ENCODE data around the gene NUMBL. TPM values are rescaled to one million over a fixed set of nuclear protein-coding genes. Genes with fewer than 3 reads are reported as not detected.

Gene NUMBL
- total and polyA plus RNA-seq, 2 of the 8 experiments (the other 6 are each of a cell fraction or from before 2014, with no cell fraction given) = 13.5 to 24.8 TPM

DNA sequence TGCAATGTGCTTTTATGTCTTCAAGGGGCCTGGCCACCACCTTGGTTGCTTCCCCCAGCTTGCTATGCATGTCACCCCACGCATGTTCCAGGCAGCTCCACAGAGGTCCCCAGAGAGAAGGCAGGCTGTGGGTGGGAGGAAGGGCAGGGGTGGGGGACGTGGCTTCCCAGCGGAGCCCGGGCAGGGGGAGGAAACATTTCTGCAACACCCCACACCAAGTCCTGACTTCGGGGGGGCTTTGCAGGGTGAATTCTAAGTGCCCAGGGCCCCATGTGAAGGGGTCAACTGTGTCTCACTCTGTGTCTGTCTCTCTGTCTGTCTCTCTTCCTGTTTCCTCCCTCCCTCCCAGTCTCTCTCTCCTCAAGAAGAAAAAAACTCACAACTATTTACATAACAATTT, 49.7 kb downstream of the NUMBL start:
- Histone ChIP-seq H3K23ac (ENCODE audit: insufficient read length) (no peak overlapping the region), H2BK12ac (ENCODE audit: low read depth, low read length) (no peak overlapping the region), H3K4ac (replicated peaks; ENCODE audit: insufficient read length, low read depth, low read length) (no peak overlapping the region), H4K91ac (replicated peaks; ENCODE audit: insufficient read length, low read length) (no peak overlapping the region), H3K9ac (replicated peaks in 1 of 4; ENCODE audit: extremely low read depth in 1 of 4, low read depth in 3 of 4, low read length in 3 of 4) (no peak overlapping the region), H3K27me3 (replicated peaks in 1 of 4; ENCODE audit: control insufficient read depth in 3 of 4, extremely low read depth in 1 of 4, insufficient read depth in 3 of 4, low read length in 3 of 4) (no peaks in the 10 kb centered on the region; a peak in 4 of 7 replicates), H4K20me1 (replicated peaks in 1 of 2; ENCODE audit: control insufficient read depth in 1 of 2, insufficient read depth in 2 of 2, low read length in 2 of 2) (no peaks in the 10 kb centered on the region), H2BK120ac (replicated peaks; ENCODE audit: low read depth, low read length) (no peak overlapping the region), H3K27ac (ENCODE audit: low read depth, low read length) (no peak overlapping the region), H3K23me2 (ENCODE audit: low read depth, low read length) (no peaks in the 10 kb centered on the region), H2AFZ (ENCODE audit: low read length) (no peak overlapping the region), H3K36me3 (ENCODE audit: control insufficient read depth in 2 of 4, insufficient read depth in 4 of 4, low read length in 3 of 4) (no peaks in the 10 kb centered on the region), H3K4me3 (ENCODE audit: extremely low read depth in 1 of 4, insufficient read depth in 2 of 4, low read depth in 3 of 4, low read length in 4 of 4) (no peak overlapping the region), H3K14ac (ENCODE audit: insufficient read length) (no peak overlapping the region), H3K18ac (ENCODE audit: extremely low read depth, low read length) (no peak overlapping the region), H2BK15ac (ENCODE audit: low read length) (no peak overlapping the region), H2BK20ac (ENCODE audit: low read length) (no peak overlapping the region), H3K4me1 (replicated peaks in 1 of 4; ENCODE audit: control insufficient read depth in 3 of 4, insufficient read depth in 4 of 4, low read length in 3 of 4) (peaks cover 0 to 3% (median 0%) of the 10 kb centered on the region in 4 experiments; a peak in 1 of 7 replicates), H3K4me2 (ENCODE audit: insufficient read depth in 1 of 2, low read depth in 2 of 2, low read length in 2 of 2) (no peak overlapping the region), H3K79me1 (ENCODE audit: low read depth, low read length) (no peaks in the 10 kb centered on the region), H4K5ac (ENCODE audit: insufficient read length, low read depth, low read length) (no peak overlapping the region), H2AK5ac (ENCODE audit: low read depth, low read length) (no peak overlapping the region), H3K56ac (replicated peaks; ENCODE audit: insufficient read length, low read depth, low read length) (no peak overlapping the region), H3K79me2 (ENCODE audit: control insufficient read depth in 1 of 2, insufficient read depth in 2 of 2, low read length in 2 of 2) (no peaks in the 10 kb centered on the region), H3K9me3 (ENCODE audit: insufficient read depth in 2 of 2, low read depth in 1 of 2, low read length in 1 of 2) (no peaks in the 10 kb centered on the region), H4K8ac (ENCODE audit: extremely low read depth, insufficient read depth, low read length) (no peak overlapping the region), H2BK5ac (ENCODE audit: low read depth, low read length) (peak overlapping the region; percentile 60; the same call in 1 of the 2 replicates)
- DNase-seq (ENCODE audit: low read depth in 1 of 2, low spot score in 2 of 2) (no peak), FAIRE-seq (no peak)
- CTCF ChIA-PET (ENCODE audit: partially characterized antibody) = no interaction called here
- TF ChIP-seq EZH2 (IDR thresholded peaks at IDR 0.05; ENCODE audit: low read depth, low read length, severe bottlenecking) (no peak), TAF1 (IDR thresholded peaks at IDR 0.05; ENCODE audit: low read depth, low read length) (no peak)
- POLR2A ChIA-PET (ENCODE audit: partially characterized antibody) = interaction anchor here (1.1 kb wide), 1 partner anchor 110 kb away, joined by 3 read pairs; the partner anchor contains the start of gene ACTMAP
- WGBS, 2 experiments (ENCODE audit: extremely low coverage in 1 of 2, insufficient coverage in 1 of 2, insufficient read length in 1 of 2, insufficient replicate concordance in 2 of 2, low coverage in 1 of 2, low lambda C conversion rate in 2 of 2, missing lambda C conversion rate in 1 of 2) = 74% methylated on average over 4 of the region's 5 CpGs; no CpG with 5 or more reads in 1 of the 2 experiments
